ENCODE measurements around the gene SGSM2.

The SGSM2 gene

DNA sequence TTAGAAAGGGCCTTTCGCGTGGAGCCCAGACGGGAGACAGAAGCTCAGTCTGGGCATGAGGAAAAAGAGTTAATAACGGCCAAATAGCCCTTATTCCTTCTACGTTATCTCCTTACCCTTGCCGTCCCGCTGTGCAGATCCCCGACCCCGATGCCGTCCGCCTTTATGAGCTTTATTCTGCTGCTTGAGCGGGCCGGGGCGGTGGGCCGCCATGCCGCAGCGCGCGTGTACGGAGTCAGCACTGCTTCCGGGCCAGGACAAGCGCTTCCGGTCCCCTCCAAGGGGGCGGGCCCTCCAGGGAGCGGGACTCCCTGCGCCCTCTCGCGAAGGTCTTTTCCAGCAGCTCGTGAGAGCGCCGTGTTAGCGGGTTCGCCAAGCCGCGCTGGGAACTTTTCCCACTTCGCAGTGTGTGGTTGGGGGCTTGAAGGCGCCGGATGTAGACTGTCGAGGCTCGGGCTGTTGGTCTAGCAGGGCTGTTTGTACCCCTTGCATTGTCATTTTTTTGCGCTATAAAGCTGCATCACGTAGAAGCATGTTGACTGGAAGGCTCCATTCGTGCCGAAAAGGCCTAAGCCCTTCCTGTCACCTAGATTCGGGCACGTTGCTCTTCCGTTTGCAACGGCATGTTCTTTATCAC is 968 bp upstream of the SGSM2 start, which contains the start of gene TSR1:
TSR1 (minus strand) TSS at position 243 of the 637 bp plus-strand sequence; CDS start at position 213, 30 bp downstream.
- DNase-seq: peak; percentile 54

- no peak for DNase-seq
These were observed 428 bp downstream of the SGSM2 start for GRCh38 chr17:2337544-2338314.

GRCh38 chr17:2338315-2338657 is 985 bp downstream of the SGSM2 start:
- no peak for DNase-seq

- no peak for DNase-seq
These were observed 6.1 kb downstream of the SGSM2 start for GRCh38 chr17:2343421-2343820.

DNA sequence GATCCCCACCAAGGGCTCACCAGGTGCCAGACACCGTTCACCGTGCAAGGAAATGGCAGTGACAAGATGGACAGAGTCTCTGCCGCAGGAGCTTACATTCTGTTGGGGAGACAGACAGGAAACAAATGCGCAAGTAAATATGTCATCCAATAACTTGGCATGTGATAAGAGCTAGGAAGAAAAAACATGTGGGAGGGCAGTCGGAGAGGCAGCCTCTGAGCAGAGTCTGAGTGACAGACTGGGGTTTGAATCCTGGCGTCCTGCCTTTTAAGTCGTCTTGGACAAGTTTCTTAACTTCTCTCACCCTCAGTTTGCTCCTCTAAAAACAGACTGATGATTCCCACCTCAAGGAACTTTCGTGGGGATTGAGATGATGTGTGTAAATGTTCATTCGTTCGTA is 7.2 kb downstream of the SGSM2 start:
- DNase-seq: no peak

GRCh38 chr17:2346475-2346874 is 9.2 kb downstream of the SGSM2 start:
- no peak for DNase-seq

DNA sequence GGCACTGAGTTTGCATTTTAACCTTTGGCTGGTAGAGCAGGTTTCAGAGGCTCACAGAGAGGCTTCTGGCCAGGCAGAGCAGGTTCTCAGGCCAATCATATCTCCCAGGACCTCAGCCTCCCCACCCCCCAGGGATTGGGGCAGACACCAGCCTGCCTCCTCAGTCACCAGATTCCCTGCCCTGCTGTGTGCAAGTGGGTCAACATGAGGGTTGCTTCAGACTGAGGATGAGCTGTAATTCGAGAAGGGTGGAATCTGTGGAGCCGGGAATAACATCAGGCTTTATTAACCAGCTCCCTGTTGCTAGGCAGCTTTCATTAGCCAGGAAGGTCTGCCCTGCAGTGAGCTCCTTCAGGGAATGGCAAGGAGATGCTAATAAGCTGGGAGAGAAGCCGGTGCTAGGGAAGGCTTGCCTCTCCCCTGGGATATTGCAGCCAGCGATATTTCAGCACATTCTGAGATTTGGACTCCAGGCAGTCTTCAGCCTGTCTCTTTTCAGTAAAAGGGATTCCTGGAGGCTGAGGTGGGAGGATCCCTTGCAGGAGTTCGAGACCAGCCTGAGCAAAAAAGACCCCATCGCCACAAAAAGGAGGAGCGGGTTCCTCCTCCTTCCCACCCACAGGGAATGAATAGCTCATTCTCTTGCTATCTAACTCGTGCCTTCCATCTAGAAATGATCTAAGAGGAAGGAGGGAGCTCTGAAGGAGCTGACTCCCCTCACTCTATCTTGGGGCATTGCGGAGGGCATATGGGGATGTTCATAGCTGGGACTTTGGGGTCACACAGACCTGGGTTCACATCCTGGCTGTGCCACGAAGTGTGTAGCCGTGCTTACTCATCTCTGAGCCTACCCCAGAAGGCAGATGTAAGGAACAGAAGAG is 10.7 kb downstream of the SGSM2 start:
- no peak for DNase-seq

- DNase-seq: no peak
These were observed 14.0 kb downstream of the SGSM2 start for GRCh38 chr17:2351269-2351668.

- DNase-seq: no peak
These were observed 17.0 kb downstream of the SGSM2 start for GRCh38 chr17:2354311-2354710.

DNA sequence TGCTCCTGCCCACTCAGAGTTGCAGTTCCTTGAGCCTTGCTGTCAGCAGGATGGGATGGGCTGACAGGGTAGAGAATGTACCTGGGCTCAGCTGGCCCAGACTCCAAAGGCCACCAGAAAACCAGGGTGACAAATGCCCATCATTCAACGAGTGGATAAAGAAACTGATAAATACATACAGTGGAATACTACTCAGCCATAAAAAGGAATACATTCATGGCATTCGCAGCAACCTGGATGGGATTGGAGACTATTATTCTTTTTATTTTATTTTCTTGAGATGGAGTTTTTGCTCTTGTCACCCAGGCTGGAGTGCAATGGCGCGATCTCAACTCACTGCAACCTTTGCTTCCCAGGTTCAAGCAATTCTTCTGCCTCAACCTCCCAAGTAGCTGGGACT is 19.9 kb downstream of the SGSM2 start:
- no peak for DNase-seq

DNA sequence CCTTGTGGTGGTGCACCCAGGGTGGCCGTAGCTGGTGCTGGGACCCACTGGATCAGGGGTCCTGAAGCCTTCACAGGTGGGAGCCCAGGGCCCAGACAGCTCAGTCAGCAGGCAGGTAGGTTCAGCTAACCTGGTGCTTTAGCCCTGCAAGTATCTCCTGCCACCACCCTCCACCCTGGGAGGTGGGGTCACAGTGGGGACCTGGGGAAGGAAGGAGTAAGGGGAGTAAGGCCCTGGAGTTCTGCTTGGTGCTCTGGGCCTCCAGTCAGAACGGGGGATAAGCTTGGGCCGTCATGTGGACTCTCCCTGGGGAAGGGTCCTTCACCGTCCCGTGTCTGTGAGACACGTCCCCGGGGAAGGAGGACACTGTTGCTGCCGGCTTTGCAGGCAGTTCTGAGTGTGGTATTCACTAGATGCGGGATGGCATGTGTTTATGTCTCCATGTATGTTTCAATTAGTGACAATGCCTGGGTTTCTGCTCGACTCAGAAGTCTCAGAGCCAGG is 20.7 kb downstream of the SGSM2 start:
- no peak for DNase-seq

GRCh38 chr17:2361010-2361760 is 23.9 kb downstream of the SGSM2 start:
- no peak for DNase-seq

DNA sequence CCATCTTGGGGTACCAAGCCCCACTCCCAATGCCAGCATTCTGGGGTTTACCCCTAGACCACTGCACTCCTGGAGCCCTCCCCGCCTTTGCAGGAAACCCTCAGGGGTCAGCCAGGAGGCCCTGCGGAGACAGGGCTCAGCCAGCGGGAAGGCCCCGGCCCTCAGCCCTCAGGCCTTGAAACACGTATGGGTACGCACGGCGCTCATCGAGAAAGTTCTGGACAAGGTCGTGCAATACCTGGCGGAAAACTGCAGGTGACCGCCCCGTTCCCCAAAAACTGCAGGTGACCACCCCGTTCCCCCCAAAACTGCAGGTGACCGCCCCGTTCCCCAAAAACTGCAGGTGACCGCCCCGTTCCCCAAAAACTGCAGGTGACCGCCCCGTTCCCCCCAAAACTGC is 24.7 kb downstream of the SGSM2 start:
- DNase-seq: no peak

- no peak for DNase-seq
These were observed 25.1 kb downstream of the SGSM2 start for GRCh38 chr17:2362416-2362815.

DNA sequence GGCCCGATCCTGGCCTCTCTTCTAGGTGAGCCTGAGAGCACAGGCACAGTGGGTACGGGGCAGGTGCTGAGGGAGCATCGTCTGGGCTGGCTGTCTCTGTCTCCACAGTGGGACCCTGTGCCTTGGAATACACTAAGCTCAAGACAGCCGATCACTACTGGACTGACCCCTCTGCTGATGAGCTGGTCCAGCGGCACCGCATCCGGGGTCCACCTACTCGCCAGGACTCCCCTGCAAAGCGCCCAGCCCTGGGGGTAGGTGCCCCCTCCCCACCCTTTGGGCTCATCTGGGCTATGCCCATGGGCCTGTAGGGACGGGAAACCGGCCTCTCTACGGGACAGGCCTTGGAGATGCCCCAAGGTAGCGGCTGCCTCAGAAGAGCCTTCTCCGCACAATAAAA is 25.6 kb downstream of the SGSM2 start:
- DNase-seq: no peak

- no peak for DNase-seq
These were observed 26.0 kb downstream of the SGSM2 start for GRCh38 chr17:2363318-2363717.

GRCh38 chr17:2363851-2364762 is 26.8 kb downstream of the SGSM2 start:
- DNase-seq: no peak

DNA sequence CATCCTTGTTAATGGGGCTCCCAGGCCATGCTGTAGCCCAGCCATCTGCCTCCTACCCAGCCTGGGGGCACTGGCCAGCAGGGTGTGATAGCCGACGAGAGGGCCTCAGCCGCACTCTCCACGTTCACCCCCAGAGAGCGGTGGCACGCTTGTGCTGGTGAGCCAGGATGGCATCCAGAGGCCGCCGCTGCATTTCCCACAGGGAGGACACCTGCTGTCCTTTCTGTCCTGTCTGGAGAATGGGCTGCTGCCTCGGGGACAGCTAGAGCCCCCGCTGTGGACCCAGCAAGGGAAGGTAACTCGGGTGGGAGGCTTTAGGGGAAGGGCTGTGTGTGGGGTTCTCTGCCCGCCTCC is 27.4 kb downstream of the SGSM2 start:
- DNase-seq: no peak

GRCh38 chr17:2365132-2365531 is 27.8 kb downstream of the SGSM2 start:
- no peak for DNase-seq

- no peak for DNase-seq
These were observed 29.6 kb downstream of the SGSM2 start for GRCh38 chr17:2366747-2367494.

GRCh38 chr17:2368359-2368758 is 31.1 kb downstream of the SGSM2 start:
- DNase-seq: no peak
